Measurements from ENCODE around the gene SNAP29.
"Not testable (repeated sequence)": the region's sequence is repeated elsewhere in the genome, so short reads cannot be mapped to it uniquely, and the experiment has no call there.

SNAP29 gene

GRCh38 chr22:20823264-20823663 lies 35.5 kb upstream of the SNAP29 start:
- no peak for TF ChIP-seq CTCF (IDR thresholded peaks at IDR 0.05; ENCODE audit: insufficient read depth, low read depth, low read length, missing control alignments)
- no peak overlapping the region for H3K4me3 ChIP-seq (ENCODE audit: low read length)
- DNase-seq (ENCODE audit: low read depth): no peak

GRCh38 chr22:20825216-20825615 lies 33.6 kb upstream of the SNAP29 start:
- DNase-seq (ENCODE audit: low read depth); H3K4me3 ChIP-seq (ENCODE audit: low read length): not testable (repeated sequence)

GRCh38 chr22:20825624-20826023 lies 33.2 kb upstream of the SNAP29 start:
- TF ChIP-seq CTCF (IDR thresholded peaks at IDR 0.05; ENCODE audit: insufficient read depth, low read depth, low read length, missing control alignments): no peak
- H3K4me3 ChIP-seq (ENCODE audit: low read length): no peak overlapping the region
- DNase-seq (ENCODE audit: low read depth): no peak

GRCh38 chr22:20826373-20827152 lies 32.2 kb upstream of the SNAP29 start:
- not testable (repeated sequence) for DNase-seq (ENCODE audit: low read depth); H3K4me3 ChIP-seq (ENCODE audit: low read length)

- no peak for TF ChIP-seq CTCF (IDR thresholded peaks at IDR 0.05; ENCODE audit: insufficient read depth, low read depth, low read length, missing control alignments)
- no peak overlapping the region for H3K4me3 ChIP-seq (ENCODE audit: low read length)
- DNase-seq (ENCODE audit: low read depth): no peak
Observed at GRCh38 chr22:20829491-20830134, 29.2 kb upstream of the SNAP29 start.

GRCh38 chr22:20833225-20833665 lies 25.6 kb upstream of the SNAP29 start:
- DNase-seq (ENCODE audit: low read depth): no peak
- no peak overlapping the region for H3K4me3 ChIP-seq (ENCODE audit: low read length)
- no peak for TF ChIP-seq CTCF (IDR thresholded peaks at IDR 0.05; ENCODE audit: insufficient read depth, low read depth, low read length, missing control alignments)

GRCh38 chr22:20834206-20834605 lies 24.6 kb upstream of the SNAP29 start:
- no peak for TF ChIP-seq CTCF (IDR thresholded peaks at IDR 0.05; ENCODE audit: insufficient read depth, low read depth, low read length, missing control alignments)
- no peak overlapping the region for H3K4me3 ChIP-seq (ENCODE audit: low read length)
- DNase-seq (ENCODE audit: low read depth): no peak

GRCh38 chr22:20834725-20835124 lies 24.1 kb upstream of the SNAP29 start:
- no peak for DNase-seq (ENCODE audit: low read depth)
- no peak for TF ChIP-seq CTCF (IDR thresholded peaks at IDR 0.05; ENCODE audit: insufficient read depth, low read depth, low read length, missing control alignments)
- H3K4me3 ChIP-seq (ENCODE audit: low read length): no peak overlapping the region
